Measurements from ENCODE around the gene EML1. TPM values are rescaled to one million over a fixed set of nuclear protein-coding genes. Genes with fewer than 3 reads are reported as not detected.

EML1 gene
- total RNA-seq, 2 experiments from 2014 or later: 1.7 TPM

DNA sequence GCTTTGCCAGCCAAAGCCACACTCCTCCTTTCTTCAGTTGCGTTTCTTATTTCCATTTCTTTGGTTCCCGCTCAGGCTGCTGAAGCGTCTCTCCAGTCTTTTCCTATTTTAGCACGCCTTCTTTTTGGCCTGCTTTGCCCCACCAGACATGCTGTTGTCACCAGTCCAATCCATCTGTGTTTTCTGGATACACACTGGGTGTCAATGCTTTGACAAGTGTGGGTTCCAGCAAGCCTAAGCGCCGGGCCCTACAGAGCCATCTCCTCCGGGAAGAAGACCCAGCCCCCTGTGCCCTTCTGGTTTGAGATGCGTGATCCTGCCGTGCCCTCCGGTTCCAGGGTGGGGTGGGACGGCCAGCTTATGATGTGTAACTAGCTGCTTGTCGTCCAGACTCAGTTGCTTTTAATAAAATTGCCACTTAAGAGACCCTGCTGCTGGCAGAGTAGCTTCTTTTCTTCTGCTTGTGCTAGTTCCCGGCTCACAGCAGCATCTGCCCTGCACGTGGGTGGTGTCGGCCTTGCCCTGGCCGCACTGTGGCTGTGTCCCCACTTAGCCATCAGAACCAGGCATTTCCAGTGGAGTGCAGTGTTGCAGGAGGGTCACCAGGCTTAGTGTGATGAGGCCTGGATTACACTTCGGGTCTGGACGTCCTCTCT is 29.7 kb downstream of the EML1 start:
- no peak for ATAC-seq
- no peaks in the 10 kb centered on the region for H3K36me3 Mint-ChIP-seq (ENCODE audit: low read depth)
- ChIA-PET POLR2A (no interaction called here), CTCF (no interaction called here)
- H3K27ac Mint-ChIP-seq: no peak overlapping the region
- H3K4me1 Mint-ChIP-seq: peaks cover 25% of the 10 kb centered on the region
- no peak for DNase-seq
- no peak overlapping the region for H3K4me3 Mint-ChIP-seq
- intact Hi-C loops (cut with DNase I, micrococcal nuclease): no loop called here
- peaks cover 31% of the 10 kb centered on the region for H3K27me3 Mint-ChIP-seq
- no peaks in the 10 kb centered on the region for H3K9me3 Mint-ChIP-seq (ENCODE audit: low read depth)

DNA sequence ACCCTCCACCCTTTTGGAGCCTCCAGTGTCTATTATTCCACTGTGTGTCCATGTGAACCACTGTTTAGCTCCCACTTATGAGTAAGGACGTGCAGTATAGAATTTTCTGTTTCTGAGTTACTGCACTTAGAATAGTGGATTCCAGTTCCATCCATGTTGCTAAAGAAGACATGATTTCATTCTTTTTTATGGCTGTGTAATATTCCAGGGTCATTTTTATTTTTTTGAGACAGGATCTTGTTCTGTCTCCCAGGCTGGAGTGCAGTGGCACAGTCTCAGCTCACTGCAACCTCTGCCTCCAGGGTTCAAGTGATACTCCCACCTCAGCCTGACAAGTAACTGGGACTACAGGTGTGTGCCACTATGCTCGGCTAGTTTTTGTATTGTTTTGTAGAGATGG is 31.6 kb downstream of the EML1 start:
- Mint-ChIP-seq H3K36me3 (ENCODE audit: low read depth) (no peaks in the 10 kb centered on the region), H3K27ac (no peak overlapping the region), H3K4me1 (peaks cover 18% of the 10 kb centered on the region), H3K9me3 (ENCODE audit: low read depth) (no peaks in the 10 kb centered on the region), H3K4me3 (no peak overlapping the region), H3K27me3 (peaks cover 29% of the 10 kb centered on the region)
- no peak for ATAC-seq
- ChIA-PET CTCF (no interaction called here), POLR2A (no interaction called here)
- intact Hi-C loops (cut with DNase I, micrococcal nuclease): no loop called here
- DNase-seq: no peak

DNA sequence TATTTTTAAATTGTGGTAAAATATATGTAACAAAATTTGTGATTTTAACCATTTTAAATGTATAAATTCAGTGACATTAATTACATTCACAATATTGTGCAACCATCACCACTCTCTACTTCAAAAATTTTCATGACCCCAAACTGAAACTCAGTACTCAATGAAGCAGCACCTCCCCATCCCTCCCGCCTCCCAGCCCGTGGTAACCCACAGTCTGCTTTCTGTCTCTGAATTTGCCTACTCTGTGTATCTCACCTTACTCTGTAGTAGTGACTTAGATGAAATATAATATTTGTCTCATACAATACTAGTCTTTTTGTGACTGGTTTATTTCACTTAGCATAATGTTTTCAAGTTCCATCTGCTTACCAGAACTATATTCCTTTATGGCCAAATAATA is 36.2 kb downstream of the EML1 start:
- ATAC-seq (no peak), DNase-seq (no peak)
- Mint-ChIP-seq H3K9me3 (ENCODE audit: low read depth) (no peaks in the 10 kb centered on the region), H3K27ac (no peak overlapping the region), H3K36me3 (ENCODE audit: low read depth) (no peaks in the 10 kb centered on the region), H3K27me3 (peaks cover 31% of the 10 kb centered on the region), H3K4me1 (peaks cover 4% of the 10 kb centered on the region), H3K4me3 (no peak overlapping the region)
- ChIA-PET CTCF (no interaction called here), POLR2A (no interaction called here)
- intact Hi-C loops (cut with DNase I, micrococcal nuclease): no loop called here

DNA sequence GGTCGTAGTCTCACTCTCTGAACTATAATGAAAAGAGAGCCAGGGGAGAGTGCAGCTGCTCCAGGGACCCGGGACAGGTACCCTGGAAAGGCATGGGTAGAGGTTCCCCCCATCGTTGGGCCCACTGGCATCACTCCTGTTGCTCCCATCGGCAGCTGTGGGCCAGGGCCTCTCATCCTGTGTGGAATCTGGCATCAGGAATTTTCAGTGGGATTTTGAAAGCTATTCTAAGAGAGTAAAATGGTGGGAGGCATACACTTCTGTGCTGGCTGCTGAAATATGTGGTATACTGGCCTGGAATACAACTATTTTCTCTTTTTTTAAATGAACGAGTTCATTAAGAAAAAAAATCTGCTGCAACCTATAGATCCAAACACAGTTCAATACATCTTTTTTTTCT is 38.1 kb downstream of the EML1 start:
- no peak for DNase-seq
- H3K27ac Mint-ChIP-seq: no peak overlapping the region
- no peak overlapping the region for H3K4me3 Mint-ChIP-seq
- H3K4me1 Mint-ChIP-seq: peaks cover 4% of the 10 kb centered on the region
- H3K27me3 Mint-ChIP-seq: peaks cover 39% of the 10 kb centered on the region
- ChIA-PET CTCF (no interaction called here), POLR2A (no interaction called here)
- H3K9me3 Mint-ChIP-seq (ENCODE audit: low read depth): no peaks in the 10 kb centered on the region
- intact Hi-C loops (cut with DNase I, micrococcal nuclease): no loop called here
- ATAC-seq: no peak
- H3K36me3 Mint-ChIP-seq (ENCODE audit: low read depth): no peaks in the 10 kb centered on the region

DNA sequence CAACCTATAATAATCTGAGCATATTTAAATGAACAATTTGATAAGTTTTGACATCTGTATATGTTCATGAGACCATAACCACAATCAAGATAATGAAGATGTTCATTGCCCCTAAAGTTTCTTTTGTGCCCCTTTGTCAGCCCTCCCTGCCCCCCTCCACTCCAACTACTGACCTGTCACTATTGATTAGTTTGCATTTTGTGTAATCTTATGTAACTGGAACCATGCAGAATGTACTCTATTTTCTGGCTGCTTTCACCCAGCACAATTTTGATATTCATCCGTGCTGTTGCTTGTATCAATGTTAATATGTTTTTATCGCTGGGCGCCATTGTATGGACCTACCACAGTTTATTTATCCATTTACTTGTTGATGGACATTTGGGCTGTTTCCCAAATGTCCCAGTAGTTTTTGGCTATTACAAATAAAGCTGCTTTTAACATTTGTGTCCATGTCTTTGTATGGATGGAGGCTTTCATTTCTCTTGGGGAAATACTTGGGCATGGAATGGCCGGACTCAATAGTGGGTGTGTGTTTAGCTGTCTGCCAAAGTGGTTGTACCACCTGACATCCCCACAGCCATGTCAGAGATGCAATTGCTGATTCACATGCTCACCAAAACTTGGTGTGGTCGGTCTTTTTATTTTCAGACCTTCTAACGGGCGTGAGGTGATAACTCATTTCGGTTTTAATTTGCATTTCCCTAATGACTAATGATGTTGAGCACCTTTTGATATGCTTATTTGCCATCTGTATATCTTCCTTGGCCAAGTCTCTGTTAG is 38.9 kb downstream of the EML1 start:
- DNase-seq (no peak), ATAC-seq (no peak)
- ChIA-PET CTCF (no interaction called here), POLR2A (no interaction called here)
- intact Hi-C loops (cut with DNase I, micrococcal nuclease): no loop called here
- Mint-ChIP-seq H3K27ac (no peak overlapping the region), H3K36me3 (ENCODE audit: low read depth) (no peaks in the 10 kb centered on the region), H3K4me1 (peaks cover 4% of the 10 kb centered on the region), H3K9me3 (ENCODE audit: low read depth) (no peaks in the 10 kb centered on the region), H3K27me3 (peaks cover 41% of the 10 kb centered on the region), H3K4me3 (no peak overlapping the region)

DNA sequence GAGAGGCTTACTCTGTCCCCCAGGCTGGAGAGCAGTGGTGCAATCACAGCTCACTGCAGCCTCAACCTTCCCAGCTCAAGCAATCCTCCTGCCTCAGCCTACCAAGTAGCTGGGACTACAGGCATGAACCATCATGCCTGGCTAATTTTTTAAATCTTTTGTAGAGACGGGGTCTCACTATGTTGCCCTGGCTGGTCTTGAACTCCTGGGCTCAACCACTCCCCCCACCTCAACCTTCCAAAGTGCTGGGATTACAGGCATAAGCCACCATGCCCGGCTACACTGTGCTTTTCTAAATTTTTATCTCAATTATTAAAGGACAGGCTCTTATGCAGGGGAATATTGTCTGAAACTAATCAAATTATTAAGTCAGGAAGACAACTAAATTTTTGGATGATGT is 44.6 kb downstream of the EML1 start:
- ATAC-seq (no peak), DNase-seq (no peak)
- H3K27ac Mint-ChIP-seq: no peak overlapping the region
- ChIA-PET POLR2A (interaction anchor here (0.7 kb wide), 1 partner anchor 297 kb away, joined by 3 read pairs; no protein-coding TSS in a partner anchor), CTCF (interaction anchor here (0.6 kb wide), 1 partner anchor 191 kb away, joined by 3 read pairs; no protein-coding TSS in a partner anchor)
- no peaks in the 10 kb centered on the region for H3K4me1 Mint-ChIP-seq
- H3K36me3 Mint-ChIP-seq (ENCODE audit: low read depth): no peaks in the 10 kb centered on the region
- peaks cover 40% of the 10 kb centered on the region for H3K27me3 Mint-ChIP-seq
- H3K4me3 Mint-ChIP-seq: no peak overlapping the region
- H3K9me3 Mint-ChIP-seq (ENCODE audit: low read depth): no peaks in the 10 kb centered on the region
- intact Hi-C loops (cut with DNase I, micrococcal nuclease): no loop called here

DNA sequence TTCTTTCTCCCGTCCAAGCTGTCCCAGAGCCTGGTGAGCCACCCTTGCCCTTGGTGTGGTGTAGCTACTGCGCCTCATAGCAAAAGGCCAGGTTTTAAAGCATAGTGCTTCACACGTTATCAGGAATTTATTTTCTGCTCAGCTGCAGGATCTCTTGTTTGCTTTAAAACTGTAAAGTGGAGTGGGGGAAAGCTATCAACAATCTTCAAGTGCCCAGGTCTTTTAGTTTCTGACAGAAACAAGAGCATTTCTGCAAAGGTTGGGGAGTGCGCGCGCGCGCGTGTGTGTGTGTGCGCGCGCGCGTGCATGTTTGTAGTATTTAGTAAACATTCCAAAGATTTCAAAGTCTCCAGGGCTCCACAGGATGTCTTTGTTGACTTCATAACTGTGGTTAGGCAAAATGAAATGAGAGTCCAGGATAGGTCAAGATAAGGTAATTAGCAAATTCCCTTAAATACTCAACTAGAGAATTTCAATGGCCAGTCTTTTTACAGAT is 45.5 kb downstream of the EML1 start:
- H3K9me3 Mint-ChIP-seq (ENCODE audit: low read depth): no peaks in the 10 kb centered on the region
- H3K4me1 Mint-ChIP-seq: no peaks in the 10 kb centered on the region
- no peak overlapping the region for H3K4me3 Mint-ChIP-seq
- peaks cover 33% of the 10 kb centered on the region for H3K27me3 Mint-ChIP-seq
- no peak overlapping the region for H3K27ac Mint-ChIP-seq
- no peak for ATAC-seq
- H3K36me3 Mint-ChIP-seq (ENCODE audit: low read depth): no peaks in the 10 kb centered on the region
- ChIA-PET POLR2A (no interaction called here), CTCF (no interaction called here)
- DNase-seq: no peak
- intact Hi-C loops (cut with DNase I, micrococcal nuclease): no loop called here

DNA sequence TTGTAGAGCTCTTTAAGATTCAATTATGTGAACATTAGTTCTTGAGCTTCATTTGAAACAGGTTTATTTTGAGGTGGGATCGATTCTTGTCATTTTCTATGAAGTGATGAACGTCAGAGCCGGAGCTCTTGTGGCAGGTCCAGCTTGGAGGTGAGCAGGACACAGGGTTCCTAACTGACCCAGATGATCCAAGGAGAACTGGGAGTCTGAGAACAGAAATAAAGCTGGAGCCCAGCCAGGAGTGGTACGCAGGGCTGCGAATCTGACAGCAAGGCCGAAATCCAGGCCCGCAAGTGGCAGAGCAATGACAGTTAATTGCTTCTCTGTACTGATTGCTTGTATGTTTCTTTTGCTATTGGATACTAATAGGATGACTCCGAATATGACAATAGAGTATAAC is 46.5 kb downstream of the EML1 start:
- H3K9me3 Mint-ChIP-seq (ENCODE audit: low read depth): no peaks in the 10 kb centered on the region
- CTCF ChIA-PET: no interaction called here
- peaks cover 32% of the 10 kb centered on the region for H3K27me3 Mint-ChIP-seq
- H3K36me3 Mint-ChIP-seq (ENCODE audit: low read depth): no peaks in the 10 kb centered on the region
- DNase-seq (no peak), ATAC-seq (no peak)
- no peak overlapping the region for H3K27ac Mint-ChIP-seq
- intact Hi-C loops (cut with DNase I, micrococcal nuclease): no loop called here
- no peaks in the 10 kb centered on the region for H3K4me1 Mint-ChIP-seq
- POLR2A ChIA-PET: no interaction called here
- no peak overlapping the region for H3K4me3 Mint-ChIP-seq

DNA sequence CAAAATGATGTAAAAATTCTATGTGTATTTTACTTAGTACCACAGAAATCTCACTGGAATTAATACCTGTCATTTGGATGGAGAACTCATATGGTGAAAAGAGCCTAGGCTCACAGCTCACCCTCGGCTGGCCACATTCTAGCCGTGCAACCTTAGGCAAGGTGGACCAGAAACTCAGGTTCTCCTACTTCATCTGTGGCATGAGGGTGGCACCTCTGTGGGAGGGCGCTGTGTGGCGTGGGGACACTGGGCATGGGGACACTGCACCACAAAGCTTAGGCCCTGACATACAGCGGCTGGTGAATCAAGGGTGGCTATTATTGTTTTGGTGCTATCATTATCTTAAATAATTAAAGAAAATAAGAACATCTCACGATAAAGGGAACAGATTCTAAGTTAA is 47.1 kb downstream of the EML1 start:
- no peak for DNase-seq
- ChIA-PET CTCF (interaction anchor here (1.1 kb wide), 1 partner anchor 30 kb away, joined by 4 read pairs; no protein-coding TSS in a partner anchor), POLR2A (no interaction called here)
- Mint-ChIP-seq H3K9me3 (ENCODE audit: low read depth) (no peaks in the 10 kb centered on the region), H3K4me3 (no peak overlapping the region), H3K36me3 (ENCODE audit: low read depth) (peaks cover under 1% of the 10 kb centered on the region), H3K4me1 (no peaks in the 10 kb centered on the region), H3K27ac (no peak overlapping the region), H3K27me3 (peaks cover 34% of the 10 kb centered on the region)
- intact Hi-C loops (cut with DNase I, micrococcal nuclease): no loop called here
- ATAC-seq: no peak

DNA sequence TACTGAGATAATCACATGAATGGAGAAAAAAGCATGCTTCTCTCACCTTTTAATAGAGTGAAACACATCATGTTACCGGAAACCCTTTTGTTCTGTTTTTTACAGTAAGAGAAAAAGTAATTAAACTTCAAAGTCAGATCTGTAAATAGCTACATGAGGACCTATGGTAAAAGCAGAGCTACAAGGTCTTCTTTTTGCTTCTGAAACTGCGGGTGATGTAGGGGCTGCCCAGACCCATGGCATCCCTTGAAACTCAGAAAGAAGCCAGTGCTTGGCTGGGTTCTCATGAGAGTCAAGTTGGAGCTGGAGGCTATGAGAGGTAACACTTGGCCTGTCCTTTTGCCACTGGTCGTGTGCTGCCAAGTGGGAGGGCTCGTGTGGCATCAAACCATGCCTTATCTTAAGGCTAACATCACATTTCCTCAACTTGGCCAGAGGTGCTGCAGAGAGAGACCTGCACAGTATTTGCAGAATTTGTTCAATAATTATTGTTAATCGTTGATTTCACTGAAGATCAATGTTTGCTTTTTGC is 47.6 kb downstream of the EML1 start:
- Mint-ChIP-seq H3K27ac (no peak overlapping the region), H3K4me1 (no peaks in the 10 kb centered on the region), H3K27me3 (peaks cover 29% of the 10 kb centered on the region), H3K9me3 (ENCODE audit: low read depth) (no peaks in the 10 kb centered on the region), H3K36me3 (ENCODE audit: low read depth) (peaks cover 1% of the 10 kb centered on the region), H3K4me3 (no peak overlapping the region)
- POLR2A ChIA-PET: no interaction called here
- ATAC-seq (no peak), DNase-seq (no peak)
- intact Hi-C loops (cut with DNase I, micrococcal nuclease): no loop called here
- CTCF ChIA-PET: interaction anchor here (0.5 to 1.1 kb wide), 2 partner anchors 30 to 105 kb away, joined by 3 to 4 read pairs; no protein-coding TSS in a partner anchor

DNA sequence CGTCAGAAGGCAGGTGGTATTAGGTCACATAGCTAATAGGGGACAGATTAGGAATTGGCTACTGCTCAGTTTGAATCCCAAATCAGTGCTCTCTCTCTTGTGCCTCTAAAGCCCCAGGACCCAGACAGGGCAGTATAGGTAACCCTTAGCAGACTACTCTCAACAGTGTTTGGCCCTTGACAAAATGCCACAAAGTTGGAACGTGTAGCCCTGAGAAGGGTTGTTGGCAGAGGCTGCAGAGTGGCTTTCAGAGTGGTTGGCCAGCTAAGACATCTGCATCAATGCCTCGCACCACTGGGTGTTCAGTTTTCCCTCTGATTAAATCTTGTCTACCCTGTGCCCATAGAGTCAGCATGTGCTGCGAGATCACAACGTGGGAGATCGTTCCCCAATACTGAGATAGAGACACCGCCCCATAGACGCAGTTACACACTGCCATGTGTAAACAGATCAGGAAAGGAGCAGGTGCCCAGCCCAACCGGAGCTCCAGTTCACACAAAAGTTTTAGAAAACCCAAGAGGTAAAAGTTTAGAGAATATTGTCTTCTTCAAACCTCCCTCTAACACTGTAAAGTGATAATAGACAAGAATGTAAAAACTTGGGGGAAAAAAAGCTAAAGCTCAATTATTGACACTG is 48.3 kb downstream of the EML1 start:
- CTCF ChIA-PET: interaction anchor here (0.5 to 1.1 kb wide), 3 partner anchors 29 to 793 kb away, joined by 3 to 4 read pairs (median 3); no protein-coding TSS in a partner anchor
- H3K27me3 Mint-ChIP-seq: peaks cover 25% of the 10 kb centered on the region
- H3K9me3 Mint-ChIP-seq (ENCODE audit: low read depth): no peaks in the 10 kb centered on the region
- H3K36me3 Mint-ChIP-seq (ENCODE audit: low read depth): peaks cover 1% of the 10 kb centered on the region
- H3K27ac Mint-ChIP-seq: no peak overlapping the region
- DNase-seq (no peak), ATAC-seq (no peak)
- POLR2A ChIA-PET: no interaction called here
- H3K4me1 Mint-ChIP-seq: no peaks in the 10 kb centered on the region
- intact Hi-C loops (cut with DNase I, micrococcal nuclease): no loop called here
- no peak overlapping the region for H3K4me3 Mint-ChIP-seq

Measured in activated CD4-positive, alpha-beta T cell treated with anti-CD3 and anti-CD28 coated beads for 36 hours (primary cell).